Fibroblast of pulmonary artery (primary cell): ENCODE data around the gene AGRP.

Source experiments
- DNase-seq: peaks from one replicate; pipeline ENCODE4 v3.0.0-alpha.2; 2010; ENCODE audit warnings: low read depth
- H3K4me3 ChIP-seq: replicated peaks from 2 replicates; pipeline ENCODE4 v1.5.1; 2011; ENCODE audit warnings: low read depth, mild to moderate bottlenecking, control low read depth, low read length, moderate library complexity
- TF ChIP-seq, protein P1 (sequence below): IDR thresholded peaks from 2 replicates; pipeline ENCODE4 v1.5.1; 2011; ENCODE audit warnings: mild to moderate bottlenecking, control low read depth, low read length, inconsistent platforms; ENCODE audit errors: missing control alignments

The AGRP gene

DNA sequence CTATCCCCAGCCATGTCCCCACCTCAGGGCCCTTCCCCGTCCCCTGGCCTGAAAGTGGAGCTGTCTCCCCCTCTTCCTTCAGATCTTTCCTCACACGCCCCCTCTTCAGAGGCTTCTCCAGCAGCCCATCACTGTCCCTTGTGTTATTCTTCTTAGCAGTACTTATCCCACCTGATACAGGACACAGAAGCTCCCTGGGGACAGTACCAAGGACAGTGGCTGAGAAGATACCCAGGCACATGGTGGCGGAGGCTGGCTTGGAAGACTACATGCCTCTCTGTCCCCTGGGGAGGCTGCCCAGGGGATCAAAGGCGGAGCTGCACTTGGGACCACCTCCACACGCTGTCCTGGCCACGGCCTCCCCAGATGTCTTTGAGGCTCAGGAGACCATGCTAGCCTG lies 28.5 kb downstream of the AGRP start:
- no peak for DNase-seq
- TF ChIP-seq, protein P1, sequence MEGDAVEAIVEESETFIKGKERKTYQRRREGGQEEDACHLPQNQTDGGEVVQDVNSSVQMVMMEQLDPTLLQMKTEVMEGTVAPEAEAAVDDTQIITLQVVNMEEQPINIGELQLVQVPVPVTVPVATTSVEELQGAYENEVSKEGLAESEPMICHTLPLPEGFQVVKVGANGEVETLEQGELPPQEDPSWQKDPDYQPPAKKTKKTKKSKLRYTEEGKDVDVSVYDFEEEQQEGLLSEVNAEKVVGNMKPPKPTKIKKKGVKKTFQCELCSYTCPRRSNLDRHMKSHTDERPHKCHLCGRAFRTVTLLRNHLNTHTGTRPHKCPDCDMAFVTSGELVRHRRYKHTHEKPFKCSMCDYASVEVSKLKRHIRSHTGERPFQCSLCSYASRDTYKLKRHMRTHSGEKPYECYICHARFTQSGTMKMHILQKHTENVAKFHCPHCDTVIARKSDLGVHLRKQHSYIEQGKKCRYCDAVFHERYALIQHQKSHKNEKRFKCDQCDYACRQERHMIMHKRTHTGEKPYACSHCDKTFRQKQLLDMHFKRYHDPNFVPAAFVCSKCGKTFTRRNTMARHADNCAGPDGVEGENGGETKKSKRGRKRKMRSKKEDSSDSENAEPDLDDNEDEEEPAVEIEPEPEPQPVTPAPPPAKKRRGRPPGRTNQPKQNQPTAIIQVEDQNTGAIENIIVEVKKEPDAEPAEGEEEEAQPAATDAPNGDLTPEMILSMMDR, result no peak
- H3K4me3 ChIP-seq, result no peak overlapping the region

DNA sequence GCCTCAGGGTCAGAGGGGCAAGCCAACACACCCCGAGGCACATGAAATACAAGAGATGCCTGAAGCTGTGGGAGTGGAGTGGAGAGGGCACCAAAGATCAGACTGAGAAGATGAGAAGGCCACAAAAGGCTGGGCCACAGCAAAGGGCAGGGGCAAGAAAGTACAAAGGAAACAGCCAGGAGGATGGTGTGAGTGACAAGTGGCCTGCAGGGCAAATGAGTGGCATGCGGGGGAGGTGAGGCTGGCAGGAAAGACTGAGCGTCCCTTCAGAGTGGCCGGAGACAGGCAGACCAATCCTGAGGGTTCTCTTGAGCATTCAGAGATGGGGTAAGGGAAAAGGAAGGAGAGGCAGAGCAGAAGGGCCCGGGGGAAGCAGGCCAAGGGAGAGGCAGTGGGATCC lies 29.2 kb downstream of the AGRP start:
- TF ChIP-seq, protein P1, result no peak
- no peak overlapping the region for H3K4me3 ChIP-seq
- no peak for DNase-seq

DNA sequence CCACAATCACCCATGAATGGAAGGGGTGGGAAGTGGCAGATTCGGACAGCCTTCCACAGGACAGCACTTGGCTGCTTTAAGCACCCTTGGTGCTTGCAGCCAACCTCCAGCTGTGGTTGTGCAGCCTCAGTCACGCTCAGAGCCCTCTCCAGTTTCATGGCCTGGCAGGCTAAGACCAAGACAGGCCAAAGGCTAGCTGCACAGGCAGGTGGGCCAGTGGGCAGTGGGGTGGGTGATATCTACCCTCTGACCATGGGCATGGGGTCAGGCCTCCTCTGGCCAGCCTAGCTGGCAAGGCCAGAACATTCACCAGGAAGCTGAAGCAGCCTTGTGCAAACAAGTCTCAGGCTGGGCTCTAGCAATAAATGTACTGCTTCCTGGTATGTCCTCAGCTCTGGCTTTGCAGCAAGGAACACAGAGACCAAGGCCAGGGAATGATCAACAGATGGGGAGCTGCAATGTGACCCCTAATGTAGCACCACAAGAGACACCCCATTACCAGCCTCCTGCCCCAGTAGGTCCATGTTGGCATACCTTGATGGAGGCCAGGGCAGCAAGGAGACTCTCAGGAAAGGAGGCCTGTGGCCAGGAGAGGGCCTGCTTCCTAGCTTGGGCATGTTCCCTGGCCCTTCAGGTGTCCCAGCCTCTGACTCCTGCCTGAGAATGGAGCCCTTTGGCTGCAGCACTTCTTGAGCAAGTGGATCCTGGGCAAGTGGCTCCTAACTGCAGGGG lies 31.5 kb downstream of the AGRP start:
- TF ChIP-seq, protein P1, result no peak
- no peak overlapping the region for H3K4me3 ChIP-seq
- no peak for DNase-seq

DNA sequence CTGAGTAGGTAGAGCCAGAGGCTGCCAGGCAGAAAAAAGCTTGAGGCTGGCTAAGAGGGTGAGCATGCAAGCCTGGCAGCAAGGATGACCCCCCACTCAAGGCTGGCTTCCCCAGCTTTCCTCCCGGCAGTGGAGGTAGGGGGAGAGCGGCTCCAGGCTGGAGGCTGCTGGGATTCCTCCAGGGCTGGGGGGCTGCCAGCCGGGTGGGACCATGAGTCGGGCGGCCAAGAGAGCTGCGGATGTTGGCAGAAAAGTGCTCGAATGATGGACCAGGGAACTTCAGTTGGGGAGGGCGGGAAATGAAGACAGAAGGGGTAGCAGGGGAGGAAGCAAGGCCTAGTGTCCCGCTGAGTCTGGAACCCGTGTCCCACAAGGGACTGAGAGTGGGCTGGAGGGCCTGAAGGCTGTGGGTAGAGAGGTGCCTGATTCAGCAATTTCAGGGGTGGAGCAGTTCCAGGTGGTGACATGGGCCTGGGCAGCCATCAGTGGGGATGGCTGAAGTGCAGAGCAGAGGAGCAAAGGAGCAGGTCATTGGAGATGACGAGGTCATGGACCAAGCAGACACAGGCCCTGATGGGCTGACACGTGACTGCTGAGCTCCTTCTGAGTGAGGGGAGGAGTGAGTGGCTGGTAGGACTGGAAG lies 32.2 kb downstream of the AGRP start:
- TF ChIP-seq, protein P1, result no peak
- no peak overlapping the region for H3K4me3 ChIP-seq

GRCh38 chr16:67449739-67450138 lies 33.6 kb downstream of the AGRP start:
- TF ChIP-seq, protein P1, result no peak
- no peak for DNase-seq
- no peak overlapping the region for H3K4me3 ChIP-seq

More for the DNA sequence above, 32.2 kb downstream of the AGRP start:
- DNase-seq, result no peak

DNA sequence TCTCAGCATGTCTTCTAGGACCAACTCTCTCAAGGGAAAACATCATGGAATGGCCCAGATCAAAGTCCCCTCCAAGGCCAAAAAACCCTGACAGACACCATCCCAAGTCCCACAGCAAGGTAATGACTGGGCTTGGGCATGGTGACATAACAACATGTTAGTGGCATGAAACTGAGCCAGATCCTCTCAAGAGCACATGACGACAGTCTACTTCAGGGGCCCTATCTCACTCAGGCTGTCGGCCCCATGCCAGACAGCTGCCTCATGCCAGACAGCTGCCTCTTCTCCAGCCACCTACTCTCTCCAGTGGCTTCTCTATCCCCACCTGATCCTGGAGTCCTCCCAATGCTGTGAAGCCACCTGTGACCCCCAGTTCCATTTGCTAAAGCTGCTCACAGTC lies 34.0 kb downstream of the AGRP start:
- no peak overlapping the region for H3K4me3 ChIP-seq
- no peak for DNase-seq
- TF ChIP-seq, protein P1, result no peak

- H3K4me3 ChIP-seq, result no peak overlapping the region
- TF ChIP-seq, protein P1, result no peak
- DNase-seq, result no peak
Observed at GRCh38 chr16:67448580-67448979, 34.8 kb downstream of the AGRP start.
